Measurements from ENCODE around the gene RIT2. TPM values are rescaled to one million over a fixed set of nuclear protein-coding genes. Genes with fewer than 3 reads are reported as not detected.

Gene RIT2
- polyA plus RNA-seq (2012; rRNA removed): 0.06 TPM in 1 of 2 replicates, not detected in the other
- 0.10 and 0.18 TPM in 2 replicates for polyA plus RNA-seq (2012; cell fraction: cytosol; rRNA removed)
- not detected in 2 replicates for polyA plus RNA-seq (2012; cell fraction: nucleus; rRNA removed)

- Histone ChIP-seq H3F3A (replicated peaks; ENCODE audit: insufficient read depth) (no peaks in the 10 kb centered on the region), H3K4me2 (peak within 1 kb of the TSS; percentile 70; the same call in 1 of the 2 replicates), H3K9me2 (no peaks in the 10 kb centered on the region), H3K79me2 (ENCODE audit: insufficient read depth) (no peaks in the 10 kb centered on the region), H3K27me3 (ENCODE audit: insufficient read depth) (no peaks in the 10 kb centered on the region), H3K4me3 (ENCODE audit: low read depth in 2 of 2, low read length in 1 of 2) (peak within 1 kb of the TSS; percentile 40 to 43; a peak in 3 of 4 replicates), H3K9ac (no peak within 1 kb of the TSS), H3K36me3 (replicated peaks in 1 of 2; ENCODE audit: control insufficient read depth in 1 of 2, insufficient read depth in 2 of 2, low read length in 1 of 2) (no peaks in the 10 kb centered on the region), H3K4me1 (ENCODE audit: control insufficient read depth in 1 of 2, insufficient read depth in 2 of 2, low read depth in 1 of 2, low read length in 1 of 2) (no peaks in the 10 kb centered on the region; a peak in 2 of 4 replicates), H3K9me3 (no peaks in the 10 kb centered on the region), H2AFZ (ENCODE audit: low read depth) (no peak within 1 kb of the TSS), H4K20me1 (ENCODE audit: insufficient read depth) (no peaks in the 10 kb centered on the region), H3K27ac (ENCODE audit: low read depth in 2 of 2, low read length in 1 of 2) (no peak within 1 kb of the TSS)
- TF ChIP-seq RFX5 (IDR thresholded peaks at IDR 0.05; ENCODE audit: low read length) (peak; percentile 30; the same call in 1 of the 2 replicates), EZH2phosphoT487 (IDR thresholded peaks at IDR 0.05; ENCODE audit: borderline replicate concordance, low read depth) (no peak)
- DNase-seq: peak; percentile 27
- CTCF ChIA-PET: interaction anchor here (0.6 kb wide), 1 partner anchor 316 kb away, joined by 3 read pairs; no protein-coding TSS in a partner anchor
- 5% methylated on average over 18 of the region's 18 CpGs for WGBS (ENCODE audit: low lambda C conversion rate)
- POLR2A ChIA-PET: no interaction called here
Observed at GRCh38 chr18:43115076-43115921, at the start of gene RIT2. Gene RIT2, minus strand, starts transcription at chr18:43115685.

GRCh38 chr18:43161528-43161927 lies 46.0 kb upstream of the RIT2 start:
- TF ChIP-seq RXRA (IDR thresholded peaks at IDR 0.05; ENCODE audit: borderline replicate concordance, low read depth): 0 out of 2 replicates have a peak, but pooled peaks have one; percentile 29
- peak; percentile 41; the same call in 1 of the 2 replicates for TF ChIP-seq PBX3 (IDR thresholded peaks at IDR 0.05)
- no peak for TF ChIP-seq USF1 (IDR thresholded peaks at IDR 0.05; ENCODE audit: borderline replicate concordance, low read depth)
- TF ChIP-seq NFIC (IDR thresholded peaks at IDR 0.05; ENCODE audit: borderline replicate concordance): peak; percentile 86
- TF ChIP-seq TCF12 (IDR thresholded peaks at IDR 0.05): peak; percentile 59
- no peak for TF ChIP-seq GATA2 (CRISPR knock-in tag; IDR thresholded peaks at IDR 0.05)
- TF ChIP-seq MEF2A (IDR thresholded peaks at IDR 0.05; ENCODE audit: borderline replicate concordance, low read depth): no peak
- no peak for TF ChIP-seq REST (IDR thresholded peaks at IDR 0.05; ENCODE audit: low read depth, low read length)
- TF ChIP-seq YY1 (IDR thresholded peaks at IDR 0.05; ENCODE audit: low read depth): no peak
- TF ChIP-seq JUND (IDR thresholded peaks at IDR 0.05): peak; percentile 59; the same call in 1 of the 2 replicates
- no peak for TF ChIP-seq SMC3 (IDR thresholded peaks at IDR 0.05; ENCODE audit: low read depth, low read length)
- TF ChIP-seq FOSL2 (IDR thresholded peaks at IDR 0.05; ENCODE audit: borderline replicate concordance, low read depth): peak; percentile 58; the same call in 1 of the 2 replicates
- 0 out of 2 replicates have a peak, but pooled peaks have one; percentile 41 for TF ChIP-seq TEAD4 (IDR thresholded peaks at IDR 0.05; ENCODE audit: borderline replicate concordance, insufficient read depth)
- peak in 1 of 2 experiments; percentile 65; a peak in 1 of 4 replicates for TF ChIP-seq EP300 (IDR thresholded peaks at IDR 0.05; ENCODE audit: borderline replicate concordance in 1 of 2, low read depth in 1 of 2, low read length in 1 of 2)
- no peak for TF ChIP-seq GABPA (IDR thresholded peaks at IDR 0.05; ENCODE audit: low read depth)
- POLR2A ChIA-PET: no interaction called here
- Histone ChIP-seq H3K27me3 (ENCODE audit: insufficient read depth) (no peaks in the 10 kb centered on the region), H2AFZ (ENCODE audit: low read depth) (no peak overlapping the region), H3K27ac (ENCODE audit: low read depth in 2 of 2, low read length in 1 of 2) (peak overlapping the region in 1 of 2 experiments; percentile 71; a peak in 2 of 4 replicates), H3K9me3 (peaks cover 4% of the 10 kb centered on the region; the same call in 1 of the 2 replicates), H3K4me2 (peak overlapping the region; percentile 42; the same call in 1 of the 2 replicates), H3F3A (replicated peaks; ENCODE audit: insufficient read depth) (peaks cover 23% of the 10 kb centered on the region), H3K79me2 (ENCODE audit: insufficient read depth) (no peaks in the 10 kb centered on the region), H3K4me1 (ENCODE audit: control insufficient read depth in 1 of 2, insufficient read depth in 2 of 2, low read depth in 1 of 2, low read length in 1 of 2) (peaks cover 0 to 12% of the 10 kb centered on the region in 2 experiments; a peak in 1 of 4 replicates), H3K9me2 (no peaks in the 10 kb centered on the region), H3K36me3 (replicated peaks in 1 of 2; ENCODE audit: control insufficient read depth in 1 of 2, insufficient read depth in 2 of 2, low read length in 1 of 2) (peaks cover 0 to 3% of the 10 kb centered on the region in 2 experiments), H3K4me3 (ENCODE audit: low read depth in 2 of 2, low read length in 1 of 2) (no peak overlapping the region), H4K20me1 (ENCODE audit: insufficient read depth) (no peaks in the 10 kb centered on the region), H3K9ac (no peak overlapping the region)
- DNase-seq: no peak
- CTCF ChIA-PET: no interaction called here
- WGBS (ENCODE audit: low lambda C conversion rate): 13% methylated on average over 1 of the region's 1 CpG
